CD14-positive monocyte (primary cell): Measurements from ENCODE around the gene CDH18. TPM values are rescaled to one million over a fixed set of nuclear protein-coding genes. Genes with fewer than 3 reads are reported as not detected.

ENCODE experiments used
- DNase-seq, 3 donors: peaks; one replicate each; pipeline ENCODE4 v3.0.0-alpha.2; 2011 to 2022
- H2AFZ ChIP-seq: 2 replicates; pipeline ENCODE4 v1.6.0; 2012; ENCODE audit warnings: mild to moderate bottlenecking, low read depth, low read length, inconsistent platforms; ENCODE audit not compliant: insufficient read depth, poor library complexity, severe bottlenecking
- H3K27ac ChIP-seq, 2 donors: 1 replicate in 1 of 2; 2 replicates in 1 of 2; pipeline ENCODE4 v1.5.1; 2012 to 2013; ENCODE audit warnings: low read length in 2 of 2, control low read depth in 1 of 2, inconsistent platforms in 1 of 2, low read depth in 1 of 2, mild to moderate bottlenecking in 1 of 2
- H3K27me3 ChIP-seq, 2 donors: one replicate each; pipeline versions ENCODE4 v1.6.0 to v1.6.1; 2011 to 2013; ENCODE audit warnings: low read length in 2 of 2; ENCODE audit not compliant: control insufficient read depth in 2 of 2, insufficient read depth in 2 of 2
- H3K36me3 ChIP-seq, 2 donors: replicated peaks in 1 of 2; 1 replicate in 1 of 2; 2 replicates in 1 of 2; pipeline versions ENCODE4 v1.5.1 to v1.6.1; 2012 to 2013; ENCODE audit warnings: low read length in 2 of 2, control low read depth in 1 of 2, inconsistent platforms in 1 of 2, mild to moderate bottlenecking in 1 of 2; ENCODE audit not compliant: insufficient read depth in 2 of 2, control insufficient read depth in 1 of 2
- H3K4me1 ChIP-seq, 2 donors: 1 replicate in 1 of 2; 2 replicates in 1 of 2; pipeline versions ENCODE4 v1.5.1 to v1.6.1; 2012 to 2013; ENCODE audit warnings: low read length in 2 of 2, control low read depth in 1 of 2, inconsistent platforms in 1 of 2, mild to moderate bottlenecking in 1 of 2, moderate library complexity in 1 of 2; ENCODE audit not compliant: insufficient read depth in 2 of 2, control insufficient read depth in 1 of 2
- H3K4me2 ChIP-seq: replicated peaks from 2 replicates; pipeline ENCODE3; 2012; ENCODE audit warnings: low read length, moderate library complexity, mild to moderate bottlenecking; ENCODE audit not compliant: poor library complexity, severe bottlenecking; ENCODE audit errors: extremely low read depth
- H3K4me3 ChIP-seq, 3 experiments: fragments of 200-600 bp in 1 of 3; sonication (generic) in 1 of 3; replicated peaks in 1 of 3; 1 replicate in 2 of 3; 2 replicates in 1 of 3; pipeline ENCODE4 v1.5.1; 2011 to 2013; ENCODE audit warnings: low read length in 3 of 3, mild to moderate bottlenecking in 3 of 3, control low read depth in 2 of 3, low read depth in 2 of 3, inconsistent platforms in 1 of 3, moderate library complexity in 1 of 3
- H3K79me2 ChIP-seq: 2 replicates; pipeline ENCODE4 v1.6.0; 2012; ENCODE audit warnings: mild to moderate bottlenecking, control low read depth, inconsistent platforms, low read length, moderate library complexity; ENCODE audit not compliant: insufficient read depth
- H3K9ac ChIP-seq: 2 replicates; pipeline ENCODE4 v1.6.0; 2017; ENCODE audit warnings: low read length, mild to moderate bottlenecking; ENCODE audit not compliant: insufficient read depth, poor library complexity, severe bottlenecking
- H3K9me3 ChIP-seq, 2 donors: replicated peaks in 1 of 2; 1 replicate in 1 of 2; 2 replicates in 1 of 2; pipeline versions ENCODE4 v1.5.1 to v1.6.1; 2012 to 2013; ENCODE audit warnings: low read length in 2 of 2, control low read depth in 1 of 2; ENCODE audit not compliant: control insufficient read depth in 1 of 2, insufficient read depth in 1 of 2
- H4K20me1 ChIP-seq: 2 replicates; pipeline ENCODE4 v1.6.0; 2012; ENCODE audit warnings: mild to moderate bottlenecking, low read length, control low read depth, moderate library complexity; ENCODE audit not compliant: insufficient read depth
- H3K27ac Mint-ChIP-seq, 7 donors: one replicate each; pipeline ENCODE4 v1.8.0; 2020; ENCODE audit warnings: mild to moderate bottlenecking in 7 of 7, mixed read lengths in 7 of 7, moderate library complexity in 6 of 7, inconsistent platforms in 2 of 7
- H3K27me3 Mint-ChIP-seq, 3 donors: one replicate each; pipeline ENCODE4 v1.8.0; 2021 to 2022; ENCODE audit warnings: low read depth in 3 of 3, mild to moderate bottlenecking in 3 of 3, mixed read lengths in 3 of 3, moderate library complexity in 3 of 3, inconsistent platforms in 1 of 3
- H3K36me3 Mint-ChIP-seq, 2 donors: one replicate each; pipeline ENCODE4 v1.8.0; 2020; ENCODE audit warnings: mixed read lengths in 2 of 2, inconsistent platforms in 1 of 2, mild to moderate bottlenecking in 1 of 2
- H3K4me1 Mint-ChIP-seq: one replicate; pipeline ENCODE4 v1.8.0; 2020; ENCODE audit warnings: mild to moderate bottlenecking, mixed read lengths
- H3K4me3 Mint-ChIP-seq, 2 donors: one replicate each; pipeline ENCODE4 v1.8.0; 2020; ENCODE audit warnings: mild to moderate bottlenecking in 2 of 2, mixed read lengths in 2 of 2, moderate library complexity in 1 of 2
- H3K9me3 Mint-ChIP-seq, 7 donors: one replicate each; pipeline ENCODE4 v1.8.0; 2020 to 2022; ENCODE audit warnings: mixed read lengths in 7 of 7, mild to moderate bottlenecking in 6 of 7, moderate library complexity in 6 of 7, inconsistent platforms in 2 of 7
- WGBS: methylation state at CpG from one replicate; pipeline ENCODE4 v1.1.5; 2013; ENCODE audit warnings: missing lambda C conversion rate; ENCODE audit not compliant: insufficient coverage; 5-methylcytosine and 5-hydroxymethylcytosine counted together
- intact Hi-C, 2 donors: fragments of 100-400 bp; cut with micrococcal nuclease; formaldehyde crosslinking; loops; one replicate each; pipeline versions ENCODE4 v1.15.0 to v1.15.1; 2023
- polyA plus RNA-seq, 3 donors: library from polyadenylated mRNA; depleted of rRNA in 1 of 3; unstranded in 2 of 3; stranded (reverse) in 1 of 3; fragments of 300-500 nt in 2 of 3; fragments of >200 nt in 1 of 3; fragmentation: Illumina TruSeq in 2 of 3; gene quantifications; 1 replicate in 2 of 3; 2 replicates in 1 of 3; pipeline ENCODE4 v1.2.3, GENCODE V29; 2012 to 2021
- TF ChIP-seq, protein P1 (sequence below): fragments of 200-600 bp; IDR thresholded peaks from one replicate; pipeline ENCODE4 v1.8.0; 2022; ENCODE audit warnings: antibody characterized with exemption, mild to moderate bottlenecking

CDH18 gene
- polyA plus RNA-seq, 3 donors = not detected

DNA sequence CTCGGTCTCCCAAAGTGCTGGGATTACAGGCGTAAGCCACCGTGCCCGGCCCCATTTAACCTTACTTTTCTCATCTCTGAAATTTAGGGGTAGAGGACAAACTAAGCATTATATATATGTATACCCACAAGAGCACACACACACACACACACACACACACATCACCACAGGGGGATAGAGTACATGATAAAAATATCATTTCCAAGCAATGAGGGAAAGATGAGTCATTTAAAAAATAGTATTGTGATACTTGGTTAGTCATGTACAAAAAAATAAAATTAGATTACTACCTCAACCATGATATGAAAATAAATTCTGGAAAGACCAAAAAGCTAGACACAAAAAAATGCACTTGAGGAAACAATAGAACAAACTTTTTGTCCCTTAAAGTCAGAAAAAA lies 67.2 kb downstream of the CDH18 start:
- no peaks in the 10 kb centered on the region for H3K27me3 ChIP-seq
- Mint-ChIP-seq H3K27ac (no peak overlapping the region), H3K4me1 (no peaks in the 10 kb centered on the region), H3K4me3 (no peak overlapping the region), H3K27me3 (peaks cover 0 to 1% (median 0%) of the 10 kb centered on the region in 3 donors), H3K36me3 (no peaks in the 10 kb centered on the region), H3K9me3 (peaks cover 0 to 10% (median 2%) of the 10 kb centered on the region in 7 donors)
- H3K4me1 ChIP-seq = no peaks in the 10 kb centered on the region
- intact Hi-C loops = no loop called here
- no peak overlapping the region for H3K4me3 ChIP-seq
- H3K36me3 ChIP-seq = no peaks in the 10 kb centered on the region
- no peaks in the 10 kb centered on the region for H3K79me2 ChIP-seq
- TF ChIP-seq, protein P1, sequence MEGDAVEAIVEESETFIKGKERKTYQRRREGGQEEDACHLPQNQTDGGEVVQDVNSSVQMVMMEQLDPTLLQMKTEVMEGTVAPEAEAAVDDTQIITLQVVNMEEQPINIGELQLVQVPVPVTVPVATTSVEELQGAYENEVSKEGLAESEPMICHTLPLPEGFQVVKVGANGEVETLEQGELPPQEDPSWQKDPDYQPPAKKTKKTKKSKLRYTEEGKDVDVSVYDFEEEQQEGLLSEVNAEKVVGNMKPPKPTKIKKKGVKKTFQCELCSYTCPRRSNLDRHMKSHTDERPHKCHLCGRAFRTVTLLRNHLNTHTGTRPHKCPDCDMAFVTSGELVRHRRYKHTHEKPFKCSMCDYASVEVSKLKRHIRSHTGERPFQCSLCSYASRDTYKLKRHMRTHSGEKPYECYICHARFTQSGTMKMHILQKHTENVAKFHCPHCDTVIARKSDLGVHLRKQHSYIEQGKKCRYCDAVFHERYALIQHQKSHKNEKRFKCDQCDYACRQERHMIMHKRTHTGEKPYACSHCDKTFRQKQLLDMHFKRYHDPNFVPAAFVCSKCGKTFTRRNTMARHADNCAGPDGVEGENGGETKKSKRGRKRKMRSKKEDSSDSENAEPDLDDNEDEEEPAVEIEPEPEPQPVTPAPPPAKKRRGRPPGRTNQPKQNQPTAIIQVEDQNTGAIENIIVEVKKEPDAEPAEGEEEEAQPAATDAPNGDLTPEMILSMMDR = no peak
- H3K9ac ChIP-seq = no peak overlapping the region
- 100% methylated on average over 1 of the region's 4 CpGs for WGBS
- H2AFZ ChIP-seq = no peak overlapping the region
- DNase-seq = no peak
- H3K4me2 ChIP-seq = no peak overlapping the region
- H4K20me1 ChIP-seq = no peaks in the 10 kb centered on the region
- H3K27ac ChIP-seq = no peak overlapping the region
- no peaks in the 10 kb centered on the region for H3K9me3 ChIP-seq

DNA sequence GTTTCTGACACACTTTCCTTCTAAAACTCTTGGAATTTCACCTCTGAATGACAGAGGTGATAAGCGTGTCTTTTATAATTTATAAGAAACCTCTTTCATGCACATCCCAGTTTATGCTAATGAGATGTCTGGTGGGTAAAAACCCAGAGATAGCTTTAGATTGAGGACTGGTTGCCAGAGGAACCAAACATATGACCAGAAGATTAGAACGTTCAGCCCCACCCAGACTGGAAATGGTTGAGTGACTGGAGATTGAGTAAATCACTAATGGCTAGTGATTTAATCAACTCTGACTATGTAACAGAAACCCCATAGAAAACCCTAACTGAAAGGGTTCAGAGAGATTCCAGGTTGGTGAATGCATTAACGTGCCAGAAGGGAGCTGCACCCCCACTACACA lies 69.2 kb downstream of the CDH18 start:
- no peak overlapping the region for H3K27ac Mint-ChIP-seq
- H3K27me3 Mint-ChIP-seq = peaks cover 0 to 2% (median 0%) of the 10 kb centered on the region in 3 donors
- H3K27me3 ChIP-seq = no peaks in the 10 kb centered on the region
- H3K4me2 ChIP-seq = no peak overlapping the region
- H3K4me1 ChIP-seq = no peaks in the 10 kb centered on the region
- intact Hi-C loops = no loop called here
- H3K9ac ChIP-seq = no peak overlapping the region
- no peak for DNase-seq
- WGBS = 80% methylated on average over 1 of the region's 3 CpGs
- no peak overlapping the region for H3K27ac ChIP-seq
- no peaks in the 10 kb centered on the region for H3K9me3 ChIP-seq
- no peaks in the 10 kb centered on the region for H3K36me3 ChIP-seq
- no peaks in the 10 kb centered on the region for H3K79me2 ChIP-seq
- H2AFZ ChIP-seq = no peak overlapping the region
- TF ChIP-seq, protein P1 = no peak
- no peak overlapping the region for H3K4me3 ChIP-seq
- H3K9me3 Mint-ChIP-seq = peaks cover 0 to 8% (median 2%) of the 10 kb centered on the region in 7 donors
- H3K4me3 Mint-ChIP-seq = no peak overlapping the region
- no peaks in the 10 kb centered on the region for H3K36me3 Mint-ChIP-seq
- no peaks in the 10 kb centered on the region for H3K4me1 Mint-ChIP-seq
- no peaks in the 10 kb centered on the region for H4K20me1 ChIP-seq
